ENCODE data around the gene TGM3.

DNA sequence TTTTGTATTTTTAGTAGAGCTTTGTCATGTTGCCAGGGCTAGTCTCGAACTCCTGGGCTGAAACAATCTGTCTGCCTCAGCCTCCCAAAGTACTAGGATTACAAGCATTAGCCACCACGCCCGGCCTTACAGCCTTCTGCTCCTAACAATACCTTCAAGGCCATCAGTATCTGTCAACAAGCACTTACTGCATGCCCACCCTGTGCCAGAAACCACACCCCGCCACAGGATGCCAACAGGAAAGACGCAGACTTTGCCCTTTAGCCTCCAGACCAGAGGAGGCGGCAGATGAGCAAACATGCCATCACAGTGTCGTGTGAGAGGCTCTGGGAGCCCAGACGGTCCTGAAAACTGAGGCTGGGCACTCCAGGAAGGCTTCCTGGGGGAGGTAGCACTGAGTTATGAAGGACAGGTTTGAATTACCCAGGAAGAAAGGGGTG is 34.7 kb upstream of the TGM3 start:
- TF ChIP-seq, protein P1, sequence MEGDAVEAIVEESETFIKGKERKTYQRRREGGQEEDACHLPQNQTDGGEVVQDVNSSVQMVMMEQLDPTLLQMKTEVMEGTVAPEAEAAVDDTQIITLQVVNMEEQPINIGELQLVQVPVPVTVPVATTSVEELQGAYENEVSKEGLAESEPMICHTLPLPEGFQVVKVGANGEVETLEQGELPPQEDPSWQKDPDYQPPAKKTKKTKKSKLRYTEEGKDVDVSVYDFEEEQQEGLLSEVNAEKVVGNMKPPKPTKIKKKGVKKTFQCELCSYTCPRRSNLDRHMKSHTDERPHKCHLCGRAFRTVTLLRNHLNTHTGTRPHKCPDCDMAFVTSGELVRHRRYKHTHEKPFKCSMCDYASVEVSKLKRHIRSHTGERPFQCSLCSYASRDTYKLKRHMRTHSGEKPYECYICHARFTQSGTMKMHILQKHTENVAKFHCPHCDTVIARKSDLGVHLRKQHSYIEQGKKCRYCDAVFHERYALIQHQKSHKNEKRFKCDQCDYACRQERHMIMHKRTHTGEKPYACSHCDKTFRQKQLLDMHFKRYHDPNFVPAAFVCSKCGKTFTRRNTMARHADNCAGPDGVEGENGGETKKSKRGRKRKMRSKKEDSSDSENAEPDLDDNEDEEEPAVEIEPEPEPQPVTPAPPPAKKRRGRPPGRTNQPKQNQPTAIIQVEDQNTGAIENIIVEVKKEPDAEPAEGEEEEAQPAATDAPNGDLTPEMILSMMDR (optimal IDR thresholded peaks at IDR 0.05 in 1 of 3, IDR thresholded peaks at IDR 0.05 in 1 of 3, conservative IDR thresholded peaks at IDR 0.05 in 1 of 3; ENCODE audit: extremely low read depth in 1 of 3, insufficient read depth in 2 of 3, low read length in 3 of 3), result no peak
- TF ChIP-seq EZH2 (IDR thresholded peaks at IDR 0.05; ENCODE audit: low read length), result no peak
